IMR-90 (cell line): Measurements from ENCODE around the gene BEAN1. TPM values are rescaled to one million over a fixed set of nuclear protein-coding genes. Genes with fewer than 3 reads are reported as not detected.

ENCODE experiments used
- ATAC-seq: fragments of 200-7000 bp; cut with Tn5 transposase; 2 replicates; pipeline ENCODE4 v1.9.1; 2020; ENCODE audit warnings: low read depth, mild to moderate bottlenecking, moderate library complexity
- BruUV-seq: library from RNA; stranded (reverse); fragments of 400-500 nt; replicated peaks from 2 replicates; lab custom pipeline; 2021; lab: Mats Ljungman, UMichigan
- CTCF ChIA-PET: fragments of 300-600 bp; formaldehyde crosslinking; extraction: SDS; loops from one replicate; lab custom pipeline; 2021; ENCODE audit warnings: antibody characterized with exemption; lab: Yijun Ruan, JAX
- POLR2A ChIA-PET: fragments of 300-600 bp; sonication (Branson Sonifier 250); formaldehyde crosslinking; loops from one replicate; lab custom pipeline; 2022; ENCODE audit warnings: antibody characterized with exemption; ENCODE audit not compliant: unreplicated experiment; lab: Charles Lee
- DNase-seq: peaks from one replicate; pipeline ENCODE4 v3.0.0; 2013
- H2AFZ ChIP-seq: replicated peaks from 2 replicates; pipeline ENCODE3; 2013; ENCODE audit warnings: low read length, mild to moderate bottlenecking; ENCODE audit not compliant: poor library complexity
- H2AK5ac ChIP-seq: 2 replicates; pipeline ENCODE4 v1.6.1; 2013; ENCODE audit warnings: low read depth, low read length, inconsistent platforms
- H2AK9ac ChIP-seq: replicated peaks from 2 replicates; pipeline ENCODE3; 2013; ENCODE audit warnings: mild to moderate bottlenecking, low read depth, low read length, moderate library complexity; ENCODE audit not compliant: poor library complexity
- H2BK120ac ChIP-seq: 2 replicates; pipeline ENCODE4 v1.6.1; 2013; ENCODE audit warnings: low read depth, low read length, inconsistent platforms
- H2BK15ac ChIP-seq: 3 replicates; pipeline ENCODE4 v1.6.1; 2013; ENCODE audit warnings: low read depth, low read length, inconsistent platforms
- H2BK20ac ChIP-seq: 2 replicates; pipeline ENCODE4 v1.6.1; 2013; ENCODE audit warnings: low read depth, mild to moderate bottlenecking, inconsistent platforms, low read length, moderate library complexity
- H2BK5ac ChIP-seq: 2 replicates; pipeline ENCODE4 v1.6.1; 2013; ENCODE audit warnings: mild to moderate bottlenecking, low read depth, low read length, inconsistent platforms; ENCODE audit not compliant: poor library complexity, severe bottlenecking
- H3K14ac ChIP-seq: replicated peaks from 2 replicates; pipeline ENCODE4 v1.6.1; 2013; ENCODE audit warnings: low read depth, low read length, inconsistent platforms
- H3K18ac ChIP-seq: 2 replicates; pipeline ENCODE4 v1.6.1; 2013; ENCODE audit warnings: low read depth, low read length, control low read depth
- H3K23ac ChIP-seq: 2 replicates; pipeline ENCODE4 v1.6.1; 2013; ENCODE audit warnings: low read depth, low read length, inconsistent platforms
- H3K27ac ChIP-seq: 2 replicates; pipeline ENCODE4 v1.5.1; 2013; ENCODE audit warnings: mild to moderate bottlenecking, control low read depth, low read length; ENCODE audit not compliant: insufficient read depth
- H3K27me3 ChIP-seq: 2 replicates; pipeline ENCODE4 v1.6.1; 2013; ENCODE audit warnings: low read length; ENCODE audit not compliant: control insufficient read depth, insufficient read depth
- H3K36me3 ChIP-seq: 2 replicates; pipeline ENCODE4 v1.6.1; 2013; ENCODE audit warnings: low read length, mixed read lengths; ENCODE audit not compliant: control insufficient read depth, insufficient read depth
- H3K4ac ChIP-seq: 2 replicates; pipeline ENCODE4 v1.6.1; 2013; ENCODE audit warnings: low read depth, low read length, inconsistent platforms
- H3K4me1 ChIP-seq: 2 replicates; pipeline ENCODE4 v1.6.1; 2013; ENCODE audit warnings: low read length, mixed read lengths; ENCODE audit not compliant: control insufficient read depth, insufficient read depth
- H3K4me2 ChIP-seq: 2 replicates; pipeline ENCODE4 v1.6.1; 2013; ENCODE audit warnings: low read depth, mild to moderate bottlenecking, control low read depth, low read length, moderate library complexity
- H3K4me3 ChIP-seq: 2 replicates; pipeline ENCODE4 v1.5.1; 2013; ENCODE audit warnings: low read depth, mild to moderate bottlenecking, control low read depth, low read length, moderate library complexity; ENCODE audit not compliant: insufficient read depth
- H3K56ac ChIP-seq: 2 replicates; pipeline ENCODE4 v1.6.1; 2013; ENCODE audit warnings: low read length, inconsistent platforms; ENCODE audit not compliant: insufficient read depth; ENCODE audit errors: extremely low read depth
- H3K79me1 ChIP-seq, 2 experiments: 2 replicates each; pipeline ENCODE4 v1.6.1; 2013; ENCODE audit warnings: low read length in 2 of 2, inconsistent platforms in 1 of 2, low read depth in 1 of 2
- H3K9ac ChIP-seq: 2 replicates; pipeline ENCODE4 v1.6.1; 2013; ENCODE audit warnings: low read depth, low read length, control low read depth
- H3K9me1 ChIP-seq: 2 replicates; pipeline ENCODE4 v1.6.1; 2013; ENCODE audit warnings: low read length, inconsistent platforms; ENCODE audit not compliant: insufficient read depth
- H3K9me3 ChIP-seq: 2 replicates; pipeline ENCODE4 v1.6.1; 2013; ENCODE audit warnings: low read length; ENCODE audit not compliant: control insufficient read depth, insufficient read depth
- H4K20me1 ChIP-seq: 2 replicates; pipeline ENCODE4 v1.6.1; 2013; ENCODE audit warnings: low read length, inconsistent platforms; ENCODE audit not compliant: insufficient read depth
- H4K5ac ChIP-seq: 2 replicates; pipeline ENCODE4 v1.6.1; 2013; ENCODE audit warnings: mild to moderate bottlenecking, low read depth, low read length, control low read depth
- H4K8ac ChIP-seq, 2 experiments: 2 replicates each; pipeline ENCODE4 v1.6.1; 2013; ENCODE audit warnings: low read depth in 2 of 2, low read length in 2 of 2, control low read depth in 1 of 2, inconsistent platforms in 1 of 2
- H4K91ac ChIP-seq: 2 replicates; pipeline ENCODE4 v1.6.1; 2013; ENCODE audit warnings: low read depth, low read length, inconsistent platforms; ENCODE audit not compliant: insufficient read depth
- BHLHE40 ChIP-seq: fragments of 150-350 bp; IDR thresholded peaks from 2 replicates; pipeline ENCODE4 v1.6.1; 2016; ENCODE audit warnings: mild to moderate bottlenecking, low read depth, low read length
- CEBPB ChIP-seq: IDR thresholded peaks from 2 replicates; pipeline ENCODE4 v1.6.1; 2012; ENCODE audit warnings: low read depth, low read length, improper control_type of control experiment
- CHD1 ChIP-seq: IDR thresholded peaks from 2 replicates; pipeline ENCODE4 v1.6.1; 2012; ENCODE audit warnings: low read depth, low read length, improper control_type of control experiment
- CTCF ChIP-seq: conservative IDR thresholded peaks from 2 replicates; pipeline ENCODE4 v1.5.1; 2012; ENCODE audit warnings: mild to moderate bottlenecking, low read depth, low read length, improper control_type of control experiment
- ELK1 ChIP-seq: fragments of 150-350 bp; IDR thresholded peaks from 2 replicates; pipeline ENCODE4 v1.6.1; 2016; ENCODE audit warnings: low read depth, mild to moderate bottlenecking, low read length, moderate library complexity, borderline replicate concordance
- FOS ChIP-seq: fragments of 150-350 bp; IDR thresholded peaks from 2 replicates; pipeline ENCODE4 v1.6.1; 2016; ENCODE audit warnings: low read depth, low read length
- MAFK ChIP-seq: IDR thresholded peaks from 2 replicates; pipeline ENCODE4 v1.6.1; 2012; ENCODE audit warnings: low read depth, low read length, improper control_type of control experiment
- MAZ ChIP-seq: IDR thresholded peaks from 2 replicates; pipeline ENCODE4 v1.6.1; 2012; ENCODE audit warnings: low read depth, mild to moderate bottlenecking, low read length, improper control_type of control experiment, moderate library complexity, borderline replicate concordance
- MXI1 ChIP-seq: IDR thresholded peaks from 2 replicates; pipeline ENCODE4 v1.6.1; 2012; ENCODE audit warnings: low read depth, mild to moderate bottlenecking, low read length, moderate library complexity, borderline replicate concordance
- NFE2L2 ChIP-seq: fragments of 150-350 bp; IDR thresholded peaks from 2 replicates; pipeline ENCODE4 v1.6.1; 2016; ENCODE audit warnings: low read depth, mild to moderate bottlenecking, low read length
- POLR2A ChIP-seq: IDR thresholded peaks from 2 replicates; pipeline ENCODE4 v1.6.1; 2012; ENCODE audit warnings: mild to moderate bottlenecking, low read depth, low read length
- RAD21 ChIP-seq: IDR thresholded peaks from 2 replicates; pipeline ENCODE4 v1.6.1; 2012; ENCODE audit warnings: low read length, improper control_type of control experiment
- RCOR1 ChIP-seq: IDR thresholded peaks from 2 replicates; pipeline ENCODE4 v1.6.1; 2012; ENCODE audit warnings: mild to moderate bottlenecking, low read length, improper control_type of control experiment; ENCODE audit not compliant: insufficient replicate concordance
- RFX5 ChIP-seq: IDR thresholded peaks from 2 replicates; pipeline ENCODE4 v1.8.0; 2012; ENCODE audit warnings: low read depth, mild to moderate bottlenecking, low read length, moderate library complexity
- SMC3 ChIP-seq: fragments of 150-350 bp; IDR thresholded peaks from 2 replicates; pipeline ENCODE4 v1.6.1; 2016; ENCODE audit warnings: low read depth, mild to moderate bottlenecking, antibody characterized with exemption, low read length, moderate library complexity
- WGBS, 2 experiments: methylation state at CpG; one replicate each; pipeline versions ENCODE4 v1.1.5 to v1.1.7; 2013; ENCODE audit warnings: missing lambda C conversion rate in 2 of 2; ENCODE audit not compliant: insufficient read length in 1 of 2; ENCODE audit errors: extremely low coverage in 2 of 2; 5-methylcytosine and 5-hydroxymethylcytosine counted together
- dilution Hi-C: fragments of 300-500 bp; cut with HindIII; formaldehyde crosslinking; loops from one replicate; pipeline ENCODE4 v1.14.3; 2018; ENCODE audit warnings: low sequenced_read_pairs; ENCODE audit not compliant: unreplicated experiment
- in situ Hi-C: fragments of 300-500 bp; cut with MboI; formaldehyde crosslinking; loops from 3 replicates; pipeline ENCODE4 v1.14.3; 2019; ENCODE audit warnings: low sequenced_read_pairs, inconsistent platforms, mixed read lengths
- intact Hi-C: fragments of 100-400 bp; cut with micrococcal nuclease; formaldehyde crosslinking; loops from 2 replicates; pipeline ENCODE4 v1.10.0; 2022
- polyA plus RNA-seq, 3 experiments: library from polyadenylated mRNA; depleted of rRNA; stranded (reverse); fragments of >200 nt; gene quantifications; 2 replicates each; pipeline ENCODE4 v1.2.3, GENCODE V29; 2012; ENCODE audit warnings: low replicate concordance in 1 of 3
- total RNA-seq: library from RNA; depleted of rRNA; stranded (reverse); fragments of >200 nt; gene quantifications from 2 replicates; pipeline ENCODE4 v1.2.3, GENCODE V29; 2012
- TF ChIP-seq, protein P1 (sequence below): fragments of 150-350 bp; IDR thresholded peaks from 2 replicates; pipeline ENCODE4 v1.6.1; 2017; ENCODE audit warnings: mild to moderate bottlenecking, antibody characterized with exemption, low read length, low read depth

The BEAN1 gene
- total and polyA plus RNA-seq, 2 of the 4 experiments (the other 2 are of a cell fraction) = not detected

GRCh38 chr16:66469291-66469946, 42.3 kb downstream of the BEAN1 start:
- Histone ChIP-seq H4K20me1 (no peaks in the 10 kb centered on the region), H3K18ac (no peak overlapping the region), H2AK5ac (no peak overlapping the region), H3K4ac (no peak overlapping the region), H3K27me3 (peaks cover 35% of the 10 kb centered on the region), H3K27ac (no peak overlapping the region), H2AK9ac (no peak overlapping the region), H3K9me1 (no peaks in the 10 kb centered on the region), H3K14ac (no peak overlapping the region), H3K4me3 (no peak overlapping the region), H4K8ac (no peak overlapping the region), H3K79me1 (no peaks in the 10 kb centered on the region), H2BK15ac (no peak overlapping the region), H3K56ac (no peak overlapping the region), H3K4me1 (no peaks in the 10 kb centered on the region), H2AFZ (no peak overlapping the region), H3K36me3 (no peaks in the 10 kb centered on the region), H3K23ac (no peak overlapping the region), H2BK20ac (no peak overlapping the region), H2BK120ac (no peak overlapping the region), H3K4me2 (no peak overlapping the region), H3K9ac (no peak overlapping the region), H2BK5ac (no peak overlapping the region), H4K5ac (no peak overlapping the region), H4K91ac (no peak overlapping the region), H3K9me3 (peaks cover 5% of the 10 kb centered on the region; the same call in 1 of the 2 replicates)
- in situ Hi-C loops = no loop called here
- intact Hi-C loops = no loop called here
- ATAC-seq (no peak), DNase-seq (no peak)
- BruUV-seq = no TSS peak
- TF ChIP-seq FOS (no peak), CHD1 (no peak), BHLHE40 (no peak), CEBPB (no peak), NFE2L2 (no peak), MAFK (no peak), MAZ (no peak), RFX5 (no peak), RCOR1 (no peak), RAD21 (no peak), CTCF (no peak), MXI1 (no peak), POLR2A (no peak), SMC3 (no peak), ELK1 (no peak)
- TF ChIP-seq, protein P1, sequence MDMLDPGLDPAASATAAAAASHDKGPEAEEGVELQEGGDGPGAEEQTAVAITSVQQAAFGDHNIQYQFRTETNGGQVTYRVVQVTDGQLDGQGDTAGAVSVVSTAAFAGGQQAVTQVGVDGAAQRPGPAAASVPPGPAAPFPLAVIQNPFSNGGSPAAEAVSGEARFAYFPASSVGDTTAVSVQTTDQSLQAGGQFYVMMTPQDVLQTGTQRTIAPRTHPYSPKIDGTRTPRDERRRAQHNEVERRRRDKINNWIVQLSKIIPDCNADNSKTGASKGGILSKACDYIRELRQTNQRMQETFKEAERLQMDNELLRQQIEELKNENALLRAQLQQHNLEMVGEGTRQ = no peak
- ChIA-PET POLR2A (no interaction called here), CTCF (interaction anchor here (0.6 kb wide), 1 partner anchor 1030 kb away, joined by 3 read pairs; no protein-coding TSS in a partner anchor)
- WGBS, 2 experiments = 85% methylated on average over 7 of the region's 26 CpGs; no CpG with 5 or more reads in 1 of the 2 experiments
- dilution Hi-C loops = no loop called here
